Measurements from ENCODE around the gene GVQW3.

The GVQW3 gene

DNA sequence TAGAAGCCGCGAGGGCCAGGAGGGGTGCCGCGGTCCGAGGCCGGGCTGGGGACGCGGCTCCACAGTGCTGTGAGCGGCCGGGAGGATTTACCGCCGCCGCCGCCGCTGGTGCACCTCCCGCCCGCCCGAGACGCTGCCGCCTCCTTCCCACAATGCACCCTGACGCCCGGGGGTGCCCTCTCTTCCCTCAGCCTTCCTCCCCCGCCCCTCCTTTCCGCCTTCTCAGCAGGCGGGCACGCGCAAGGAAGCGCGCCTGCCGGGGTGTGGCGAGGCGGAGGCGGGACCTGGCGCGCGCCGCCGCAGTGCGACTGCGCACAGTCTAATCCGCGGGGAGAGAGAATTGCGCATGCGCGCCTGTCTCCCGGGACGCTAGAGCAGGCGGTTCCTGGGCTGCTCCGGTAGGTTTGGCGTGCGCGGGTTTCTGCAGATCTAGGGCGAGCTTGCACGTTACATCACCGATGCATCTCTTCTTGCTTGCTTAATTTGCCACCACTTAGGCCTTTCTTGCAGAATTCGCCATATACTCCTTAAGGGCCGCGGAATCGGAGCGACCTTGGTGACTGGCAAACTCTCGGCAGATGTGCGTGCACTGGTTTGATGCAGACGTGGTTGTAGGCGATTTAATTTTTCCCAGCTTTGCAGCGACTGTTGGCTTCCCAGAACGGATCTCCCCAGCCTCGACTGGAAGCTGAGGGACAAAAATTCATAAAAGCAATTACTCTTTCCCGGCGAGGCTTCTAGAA, at the start of gene GVQW3, which contains the start of gene THAP12:
Gene GVQW3, plus strand, starts transcription at position 347 of the 743 bp plus-strand sequence. CDS start 506 bp downstream, outside the sequence.
Gene THAP12, minus strand, starts transcription at position 156 of the 743 bp plus-strand sequence. CDS start 296 bp downstream, outside the sequence.
- peak; percentile 95 to 99 for DNase-seq

DNA sequence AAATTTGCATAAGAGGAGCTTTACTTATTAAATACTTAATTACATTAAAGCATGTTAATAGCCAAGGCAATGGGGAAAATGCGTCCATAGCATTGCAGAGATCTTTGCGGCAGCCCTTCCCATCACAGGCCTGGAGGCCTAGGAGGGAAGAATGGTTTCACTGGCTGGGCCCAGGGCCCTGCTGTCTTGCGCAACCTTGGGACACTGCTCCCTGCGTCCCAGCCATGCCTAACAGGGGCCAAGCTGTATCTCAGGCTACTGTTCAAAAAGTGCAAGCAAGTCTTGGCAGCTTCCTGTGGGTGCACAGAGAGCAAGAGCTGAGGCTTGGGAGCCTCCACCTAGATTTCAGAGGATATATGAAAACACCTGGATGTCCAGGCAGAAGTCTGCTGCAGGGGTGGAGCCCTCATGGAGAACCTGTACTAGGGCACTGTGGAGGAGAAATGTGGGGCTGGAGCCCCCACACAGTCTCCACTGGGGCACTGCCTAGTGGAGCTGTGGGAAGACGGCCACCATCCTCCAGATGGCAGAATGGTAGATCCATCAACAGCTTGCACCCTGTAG, 46.2 kb upstream of the GVQW3 start:
- no peak for DNase-seq

DNA sequence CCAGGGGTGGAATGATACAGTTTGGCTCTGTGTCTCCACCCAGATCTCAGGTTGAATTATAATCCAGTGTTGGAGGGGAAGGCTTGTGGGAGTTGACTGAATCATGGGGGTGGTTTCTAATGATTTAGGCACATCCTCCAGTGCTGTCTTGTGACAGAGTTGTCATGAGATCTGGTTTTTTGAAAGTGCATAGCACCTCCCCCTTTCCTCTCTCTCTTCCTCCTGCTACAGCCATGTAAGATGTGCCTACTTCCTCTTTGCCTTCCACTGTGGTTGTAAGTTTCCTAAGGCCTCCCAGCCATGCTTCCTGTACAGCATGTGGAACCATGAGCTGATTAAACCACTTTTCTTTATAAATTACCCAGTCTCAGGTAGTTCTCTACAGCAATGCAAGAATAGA, 45.3 kb upstream of the GVQW3 start:
- no peak for DNase-seq

DNA sequence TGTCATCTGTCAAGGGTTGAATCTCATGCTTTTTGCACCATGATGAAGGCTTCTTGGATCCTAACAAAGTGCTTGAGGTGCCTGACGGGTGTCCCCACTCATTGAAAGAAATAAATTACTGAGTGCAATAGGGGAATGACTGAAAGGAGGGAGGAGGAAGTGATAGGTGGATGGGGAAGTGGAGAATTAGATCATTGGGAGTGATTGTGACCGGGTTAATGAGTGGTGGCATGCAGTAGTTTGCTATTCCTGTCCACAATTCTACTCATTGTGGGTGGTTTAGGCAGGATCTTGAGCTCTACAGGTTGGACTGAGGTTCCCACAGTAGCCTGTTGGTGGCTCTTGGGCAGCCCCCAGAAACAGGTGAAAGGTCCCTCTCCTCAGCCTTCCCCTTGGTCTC, 44.5 kb upstream of the GVQW3 start:
- no peak for DNase-seq

DNA sequence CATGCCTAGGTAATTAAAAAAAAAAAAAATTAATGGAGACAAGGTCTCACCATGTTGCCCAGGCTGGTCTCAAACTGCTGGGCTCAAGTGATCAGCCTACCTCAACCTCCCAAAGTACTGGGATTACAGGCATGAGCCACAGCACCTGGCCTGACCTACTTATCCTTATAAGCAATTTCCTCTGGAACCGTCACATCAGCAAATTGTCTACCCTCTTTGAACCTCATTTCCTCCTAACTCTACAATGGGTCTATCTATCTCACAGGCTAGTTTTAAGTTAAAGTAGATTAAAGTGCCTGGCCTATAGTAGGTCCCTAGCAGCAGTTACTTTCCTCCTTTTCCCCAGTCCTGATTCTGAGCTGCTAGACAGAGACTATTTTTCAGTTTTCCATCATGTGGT, 43.7 kb upstream of the GVQW3 start:
- no peak for DNase-seq

DNA sequence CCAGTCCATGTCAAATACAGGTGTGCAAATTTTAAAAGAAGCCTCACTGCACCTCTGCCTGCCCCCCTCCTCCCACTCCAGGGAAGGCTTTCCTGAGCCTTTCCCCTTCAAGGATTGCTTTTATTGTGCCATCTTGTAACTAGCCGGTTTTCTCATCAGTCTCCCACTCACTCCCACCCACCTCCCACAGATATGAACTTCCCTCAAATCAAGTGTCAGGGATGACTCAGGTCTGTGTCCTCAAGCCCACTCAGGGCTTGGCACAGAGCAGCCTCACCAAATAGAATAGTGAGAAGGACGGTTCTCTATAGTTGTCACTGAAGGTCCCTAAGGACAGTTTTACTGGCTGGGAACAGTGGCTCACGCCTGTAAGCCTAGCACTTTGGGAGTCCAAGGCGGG, 43.2 kb upstream of the GVQW3 start:
- no peak for DNase-seq

DNA sequence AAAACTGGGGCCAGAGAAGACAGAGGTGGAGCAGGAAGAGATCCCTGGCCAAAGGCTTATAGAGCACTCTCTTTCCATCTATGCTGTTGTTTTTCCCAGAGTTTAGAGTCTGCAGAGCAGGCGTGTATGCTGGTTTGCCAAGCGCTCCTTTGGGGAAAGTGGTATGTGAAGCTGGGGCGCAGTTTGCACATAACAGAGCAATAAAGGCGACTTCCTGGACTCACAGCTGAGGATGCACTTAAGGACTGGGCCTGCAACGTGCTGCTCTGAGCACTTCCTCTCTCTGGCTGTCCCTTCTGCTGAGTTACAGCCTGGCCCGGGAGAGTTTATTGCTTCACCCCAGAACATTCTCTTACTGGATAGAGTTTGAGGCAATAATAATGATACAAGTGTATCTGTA, 41.9 kb upstream of the GVQW3 start:
- DNase-seq, result no peak

DNA sequence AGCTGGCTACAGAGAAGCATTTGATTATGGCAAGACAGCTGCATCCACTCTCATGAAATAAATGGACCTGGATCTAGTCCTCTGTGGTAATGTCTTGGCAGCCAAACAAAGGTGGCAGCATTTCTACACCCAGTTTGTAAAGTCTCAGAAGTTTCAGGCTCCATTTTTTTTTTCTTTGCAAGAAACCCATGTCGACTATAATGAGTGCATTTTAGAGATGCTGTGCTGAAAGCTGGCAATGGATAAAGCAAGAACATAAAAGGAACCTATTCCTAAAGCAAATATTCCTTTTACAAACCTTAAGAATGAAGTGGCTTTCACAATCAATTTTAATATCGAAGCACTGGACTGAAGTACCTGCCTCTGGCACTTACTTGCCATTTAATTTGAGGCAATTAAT, 33.7 kb upstream of the GVQW3 start:
- no peak for DNase-seq

DNA sequence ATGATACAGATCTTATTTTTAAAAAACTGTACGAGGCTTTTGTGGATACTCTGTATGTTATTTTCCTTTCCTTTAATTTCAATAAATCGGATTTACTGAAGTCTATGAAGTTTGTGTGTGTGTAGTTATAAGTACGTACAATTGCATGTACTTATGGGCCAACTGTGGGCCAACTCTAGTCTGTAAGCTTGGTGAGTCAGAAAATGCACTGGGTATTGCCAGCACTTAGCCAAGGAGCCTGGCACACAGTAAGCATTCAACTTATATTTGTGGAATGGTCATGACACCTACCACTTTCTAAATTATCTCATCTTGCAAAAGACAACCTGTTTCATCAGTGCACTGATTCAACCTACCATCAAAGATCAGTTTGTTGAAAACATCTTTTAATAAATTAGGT, 32.8 kb upstream of the GVQW3 start:
- DNase-seq, result no peak

DNA sequence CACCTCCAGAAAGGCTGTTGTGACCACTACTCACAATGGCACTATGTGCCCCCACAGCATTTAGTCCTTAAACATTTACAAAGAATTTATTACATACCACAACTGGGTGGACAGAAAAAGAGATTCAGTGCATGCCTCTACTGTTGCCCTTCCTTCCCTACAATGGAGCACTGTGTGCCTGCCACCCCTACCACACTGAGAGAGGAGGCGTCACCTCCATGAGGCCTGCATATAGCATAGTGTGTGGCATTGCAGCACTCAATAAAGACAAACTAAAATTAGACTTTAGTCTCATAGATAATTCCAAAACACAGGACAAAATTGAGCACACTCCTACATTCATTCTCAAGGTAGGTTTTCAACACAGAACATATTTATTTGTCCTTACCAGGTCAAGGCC, 26.0 kb upstream of the GVQW3 start:
- DNase-seq, result no peak

DNA sequence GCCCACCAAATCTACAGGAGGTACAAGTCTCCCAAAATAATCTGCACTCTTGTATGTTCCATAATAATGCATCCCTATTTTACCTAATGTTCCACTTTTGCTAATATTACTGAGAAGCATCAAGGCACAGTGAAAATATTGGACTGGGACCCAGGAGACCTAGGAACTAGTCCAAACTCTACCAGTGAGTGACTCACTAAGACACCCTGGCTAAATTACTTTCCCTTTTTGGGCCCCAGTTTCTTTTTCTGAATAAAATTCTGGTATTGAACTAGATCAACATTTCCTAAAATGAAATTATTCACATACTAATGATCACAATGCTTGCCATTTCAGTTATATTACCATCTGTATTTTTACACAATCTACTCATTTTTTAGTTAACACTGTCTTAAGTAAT, 19.7 kb upstream of the GVQW3 start:
- no peak for DNase-seq

DNA sequence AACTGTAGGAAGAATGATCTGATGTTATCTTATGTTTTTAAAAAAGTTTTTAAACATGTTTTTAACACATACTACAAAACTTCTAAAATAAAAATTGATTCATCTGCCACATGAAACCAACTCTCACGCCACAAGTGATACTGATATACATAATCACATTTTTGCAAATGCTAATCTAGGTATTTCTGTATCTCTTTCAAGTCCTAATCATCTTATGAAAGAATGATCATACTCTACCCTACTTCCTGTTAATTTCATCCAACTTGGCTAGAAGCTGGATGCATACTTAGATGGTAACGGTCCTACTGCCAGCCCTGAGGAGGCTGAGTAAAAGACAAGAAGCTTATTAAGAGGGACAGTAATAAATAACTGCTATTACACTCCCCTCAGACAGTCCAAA, 19.3 kb upstream of the GVQW3 start:
- DNase-seq, result no peak

DNA sequence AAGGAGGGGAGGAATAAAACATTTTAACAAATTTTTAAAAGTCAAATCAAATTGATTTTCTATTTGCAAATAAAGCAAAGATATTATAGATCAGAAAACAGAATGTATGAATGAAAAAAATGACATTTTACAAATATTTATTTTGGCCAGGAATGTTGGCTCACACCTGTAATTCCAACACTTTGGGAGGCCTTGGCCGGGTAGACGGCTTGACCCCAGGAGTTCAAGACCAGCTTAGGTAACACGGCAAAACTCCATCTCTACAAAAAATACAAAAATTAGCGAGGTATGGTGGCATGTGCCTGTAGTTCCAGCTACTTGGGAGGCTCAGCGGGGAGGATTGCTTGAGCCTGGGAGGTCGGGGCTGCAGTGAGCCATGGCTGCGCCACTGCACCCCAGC, 18.4 kb upstream of the GVQW3 start:
- DNase-seq, result no peak

DNA sequence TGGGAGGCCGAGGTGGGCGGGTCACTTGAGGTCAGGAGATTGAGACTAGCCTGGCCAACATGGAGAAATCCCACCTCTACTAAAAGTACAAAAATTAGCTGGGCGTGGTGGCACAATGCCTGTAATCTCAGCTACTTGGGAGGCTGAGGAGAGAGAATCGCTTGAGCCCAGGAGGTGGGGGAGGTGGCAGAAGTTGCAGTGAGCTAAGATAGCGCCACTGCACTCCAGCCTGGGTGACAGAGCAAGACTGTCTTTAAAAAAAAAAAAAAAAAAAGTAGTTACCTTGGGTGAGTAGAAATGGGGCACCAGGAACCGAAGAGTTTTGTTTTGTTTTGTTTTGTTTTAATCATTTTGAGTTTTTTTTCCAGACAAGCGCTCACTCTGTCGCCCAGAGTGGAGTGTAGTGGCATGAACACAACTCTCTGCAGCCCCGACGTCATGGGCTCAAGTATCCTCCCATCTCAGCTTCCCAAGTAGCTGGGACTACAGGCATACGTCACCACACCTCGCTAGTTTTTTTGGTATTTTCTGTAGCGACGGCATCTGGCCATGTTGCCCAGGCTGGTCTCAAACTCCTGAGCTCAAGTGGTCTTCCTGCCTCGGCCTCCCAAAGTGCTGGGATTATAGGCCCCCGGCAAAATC, 16.0 kb upstream of the GVQW3 start:
- DNase-seq, result no peak

DNA sequence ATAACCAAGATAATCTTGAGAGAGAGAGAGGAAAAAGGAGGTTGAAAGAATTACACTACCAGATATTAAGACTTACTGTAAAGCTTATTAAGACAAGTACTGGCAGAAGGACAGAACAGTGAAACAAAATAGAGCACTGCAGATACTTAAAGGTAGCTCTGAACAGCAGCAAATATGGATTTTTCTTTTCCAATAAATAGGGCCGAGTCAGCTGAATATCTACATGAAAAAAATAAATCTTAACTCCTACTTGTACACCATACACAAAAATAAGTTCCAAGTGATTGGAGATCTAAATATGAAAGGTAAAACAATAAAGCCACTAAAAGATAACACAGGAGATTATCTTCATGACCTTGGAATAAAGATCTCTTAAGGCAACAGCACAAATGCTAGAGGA, 12.6 kb upstream of the GVQW3 start:
- DNase-seq, result no peak

DNA sequence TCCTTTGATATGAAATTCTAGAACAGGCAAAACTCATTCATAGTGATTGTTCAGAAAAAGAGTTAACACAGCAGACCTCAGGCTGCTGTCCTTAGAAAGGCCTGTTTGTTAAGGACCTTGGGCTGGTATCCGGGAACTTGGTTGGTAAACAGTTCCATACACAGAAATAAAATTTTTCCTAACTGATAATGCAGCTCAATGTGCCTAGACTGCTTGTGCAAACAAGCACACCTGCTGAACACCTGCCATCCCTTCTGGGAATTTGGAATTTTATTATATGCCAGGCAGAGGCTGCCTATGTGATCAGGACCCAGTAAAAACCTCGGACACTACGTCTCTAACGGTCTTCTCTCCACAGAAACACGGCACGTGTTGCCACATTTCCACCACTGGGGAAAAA, 11.7 kb upstream of the GVQW3 start:
- DNase-seq, result peak; percentile 55 to 65

DNA sequence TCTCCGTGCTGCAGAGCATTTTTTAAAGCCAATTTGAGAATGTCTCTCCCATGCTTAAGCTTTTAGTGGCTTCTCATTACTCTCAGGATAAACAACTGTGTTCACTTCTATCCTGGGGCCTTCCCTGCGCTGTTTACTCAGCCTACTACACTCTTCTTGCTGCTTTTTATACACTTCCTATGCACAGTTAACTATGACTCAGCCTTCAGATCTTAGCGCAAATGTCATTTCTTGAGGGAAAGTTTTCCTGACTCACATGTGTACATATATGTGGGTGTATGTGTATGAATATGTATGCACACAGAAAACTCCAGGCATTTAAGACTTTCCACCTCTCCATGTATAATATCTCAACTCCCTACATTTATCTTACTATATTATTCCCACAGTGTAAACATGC, 10.0 kb upstream of the GVQW3 start:
- DNase-seq, result no peak

DNA sequence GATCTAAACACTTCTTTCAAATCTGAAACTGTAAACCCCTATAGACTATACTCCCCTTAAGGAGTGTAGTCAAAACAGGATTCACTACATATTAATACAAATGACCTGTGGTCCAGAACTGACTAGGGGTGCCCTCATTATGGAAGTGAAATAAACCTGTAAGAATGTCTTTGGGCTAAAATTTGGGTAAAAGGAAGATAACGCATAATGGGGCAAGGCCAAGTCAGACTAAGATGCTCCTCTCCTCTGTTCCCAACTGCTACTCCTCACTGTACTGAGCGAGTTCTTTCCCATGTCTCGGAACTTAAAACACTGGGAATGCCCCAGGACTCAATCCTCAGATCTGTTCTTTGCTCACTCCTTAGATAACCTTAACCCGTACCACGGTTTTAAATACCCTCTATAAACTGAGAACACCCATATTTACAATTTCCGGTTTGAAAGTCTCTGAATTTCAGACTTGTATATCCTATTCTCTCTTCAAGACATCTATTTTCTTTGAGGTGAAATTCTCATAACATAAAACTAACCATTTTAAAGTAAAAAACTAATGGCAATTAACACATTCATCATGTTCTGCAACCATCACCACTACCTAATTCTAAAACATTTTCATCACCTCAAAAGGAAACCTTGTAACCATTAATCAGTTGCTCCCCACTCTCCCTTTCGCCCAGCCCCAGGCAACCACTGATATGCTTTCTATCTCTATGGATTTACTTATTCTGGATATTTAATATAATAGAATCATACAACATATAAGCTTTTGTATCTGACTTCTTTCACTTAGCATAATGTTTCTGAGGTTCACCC, 4.2 kb upstream of the GVQW3 start:
- DNase-seq, result no peak

DNA sequence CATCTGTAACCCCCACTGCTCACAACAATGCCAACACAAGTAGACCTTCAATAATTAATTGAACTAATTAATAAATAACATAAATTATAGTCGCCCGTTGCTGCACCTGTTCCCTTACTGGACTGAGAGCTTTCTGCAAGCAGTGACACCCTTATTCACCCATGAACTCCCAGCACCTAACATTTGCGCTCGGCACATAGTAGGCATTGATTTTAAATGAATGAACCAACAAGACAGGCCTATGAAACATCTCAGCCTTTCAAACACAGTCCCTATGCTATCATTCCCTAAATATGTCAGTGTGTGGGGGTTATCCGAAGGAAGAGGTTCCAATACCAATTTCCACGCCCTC, 1.3 kb upstream of the GVQW3 start:
- DNase-seq, result no peak

DNA sequence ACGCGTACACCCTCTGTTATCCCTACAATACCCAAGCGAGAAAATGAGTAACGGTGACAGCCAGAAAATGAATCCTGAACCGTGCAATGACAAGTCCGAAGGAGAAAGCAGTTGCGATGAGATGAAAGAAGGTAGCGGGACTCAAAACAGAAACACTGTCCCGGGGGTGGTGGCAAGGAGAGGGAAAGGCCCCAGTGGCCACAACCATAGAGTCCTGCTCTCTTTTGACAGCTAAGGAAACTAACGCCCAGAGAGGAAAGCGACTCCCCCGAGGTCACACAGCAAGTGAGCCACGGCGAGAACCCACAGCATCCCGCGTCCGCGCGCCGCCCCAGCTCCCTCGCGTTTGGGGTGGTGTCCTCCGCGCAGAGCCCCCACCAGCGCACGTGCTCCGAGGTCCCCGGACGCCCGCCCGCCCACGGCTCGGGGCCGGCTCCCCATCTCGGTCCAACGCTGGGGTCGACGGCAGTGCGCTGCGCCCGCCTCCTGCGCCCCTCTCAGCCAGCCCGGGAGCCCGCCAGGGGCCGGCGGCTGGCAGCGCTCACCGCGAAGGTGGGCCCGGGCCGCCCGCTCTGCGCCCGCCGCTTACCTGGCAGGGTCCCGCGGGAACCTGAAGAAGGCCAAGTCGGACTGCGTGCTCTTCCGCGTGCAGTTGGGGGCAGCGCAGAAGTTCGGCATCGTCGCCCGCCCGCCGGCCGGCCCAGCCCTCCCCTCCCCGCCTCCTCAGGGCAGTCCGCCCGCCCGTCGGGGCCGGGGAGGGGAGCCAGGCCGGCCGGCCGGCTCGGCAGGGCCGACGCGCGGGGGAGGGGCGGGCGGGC, 755 bp upstream of the GVQW3 start:
- peak; percentile 5 to 78 for DNase-seq

DNA sequence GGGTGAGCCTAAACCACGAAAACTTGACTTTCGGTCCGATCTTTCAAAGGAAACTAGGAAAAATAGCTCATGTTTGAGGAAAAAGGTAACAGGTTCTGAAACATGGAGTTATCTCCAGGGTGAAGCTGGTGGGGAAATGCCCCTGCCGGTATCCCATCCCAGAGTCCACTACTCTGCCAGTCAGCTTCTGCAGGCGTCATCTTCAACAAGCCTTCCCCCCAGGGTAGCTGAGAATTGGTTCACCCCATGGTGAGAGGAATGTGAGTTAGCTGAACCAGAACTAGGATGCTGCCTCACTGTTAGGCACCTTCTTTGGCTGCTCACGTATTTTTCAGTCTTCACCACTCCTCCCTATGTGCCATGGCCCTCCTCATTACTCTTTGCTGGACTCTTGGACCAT, 1.1 kb downstream of the GVQW3 start:
- peak in 1 of 2 experiments; percentile 37 for DNase-seq

DNA sequence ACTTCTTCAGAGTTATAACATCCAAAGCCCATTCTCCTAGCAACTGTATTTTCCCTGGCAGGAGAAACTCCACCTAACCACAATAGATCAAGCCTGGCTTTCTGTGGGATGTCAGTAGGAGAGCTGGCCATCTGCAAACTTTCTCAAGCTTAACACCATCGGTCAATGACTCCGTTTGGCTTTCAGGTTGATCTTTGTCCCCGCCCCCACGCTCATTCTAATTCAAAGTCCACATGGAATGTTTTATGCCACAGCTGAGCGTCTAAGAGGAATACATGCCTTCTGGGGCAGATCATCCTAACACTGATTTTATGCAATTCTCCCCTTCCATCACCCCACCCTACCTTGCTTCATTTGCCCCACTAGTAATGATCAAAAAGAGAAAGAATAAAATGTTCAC, 4.8 kb downstream of the GVQW3 start:
- no peak for DNase-seq

DNA sequence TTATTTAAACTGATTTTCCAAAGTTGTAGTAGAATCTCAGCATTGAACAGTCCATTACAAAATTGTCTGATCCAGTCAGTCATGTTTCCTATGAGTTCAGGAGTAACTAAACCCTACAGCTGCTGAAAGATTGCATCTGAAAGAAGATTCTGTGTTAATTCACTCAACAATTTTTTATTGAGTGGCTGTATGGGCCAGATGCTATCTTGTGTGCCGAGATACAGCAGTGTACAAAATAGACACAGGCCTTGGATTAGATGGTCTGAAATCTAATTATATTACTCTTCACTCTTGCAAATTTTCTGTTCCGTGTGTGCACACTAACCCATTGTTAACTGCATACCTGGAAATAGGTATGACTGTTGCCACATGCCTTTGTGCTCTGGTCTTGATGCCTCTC, 7.3 kb downstream of the GVQW3 start:
- peak; percentile 45 to 51 for DNase-seq

Measured in NCI-H526 (cell line).